GM23248 (cell line): ENCODE results near the gene DPP3. TPM values are rescaled to one million over a fixed set of nuclear protein-coding genes. Genes with fewer than 3 reads are reported as not detected.

Experiments used
- DNase-seq: peaks from one replicate; pipeline ENCODE4 v3.0.0-alpha.2; 2015
- H2AFZ ChIP-seq: fragments of 200-600 bp; sonication (generic); 2 replicates; pipeline ENCODE4 v1.6.1; 2016; ENCODE audit warnings: antibody characterized with exemption
- H3F3A ChIP-seq: fragments of 200-600 bp; sonication (generic); 2 replicates; pipeline ENCODE4 v1.6.1; 2016; ENCODE audit warnings: mild to moderate bottlenecking, antibody characterized with exemption, mixed run types; ENCODE audit not compliant: insufficient read depth
- H3K27ac ChIP-seq: fragments of 200-600 bp; sonication (generic); 2 replicates; pipeline ENCODE4 v1.5.1; 2016; ENCODE audit warnings: mild to moderate bottlenecking
- H3K27me3 ChIP-seq: fragments of 200-600 bp; sonication (generic); replicated peaks from 2 replicates; pipeline ENCODE4 v1.6.1; 2016; ENCODE audit warnings: mild to moderate bottlenecking; ENCODE audit not compliant: insufficient read depth
- H3K36me3 ChIP-seq: fragments of 200-600 bp; sonication (generic); 2 replicates; pipeline ENCODE4 v1.6.1; 2016; ENCODE audit warnings: low read depth, mild to moderate bottlenecking
- H3K4me1 ChIP-seq: fragments of 200-600 bp; sonication (generic); 2 replicates; pipeline ENCODE4 v1.6.1; 2016; ENCODE audit warnings: mild to moderate bottlenecking; ENCODE audit not compliant: insufficient read depth
- H3K4me2 ChIP-seq: fragments of 200-600 bp; sonication (generic); one replicate; pipeline ENCODE4 v1.6.1; 2016; ENCODE audit warnings: mild to moderate bottlenecking; ENCODE audit not compliant: unreplicated experiment
- H3K4me3 ChIP-seq: fragments of 200-600 bp; sonication (generic); 2 replicates; pipeline ENCODE4 v1.5.1; 2016; ENCODE audit warnings: mild to moderate bottlenecking
- H3K79me2 ChIP-seq: fragments of 200-600 bp; sonication (generic); 2 replicates; pipeline ENCODE4 v1.6.1; 2016; ENCODE audit warnings: mild to moderate bottlenecking; ENCODE audit not compliant: insufficient read depth
- H3K9ac ChIP-seq: fragments of 200-600 bp; sonication (generic); 2 replicates; pipeline ENCODE4 v1.6.1; 2016; ENCODE audit warnings: mild to moderate bottlenecking
- H3K9me2 ChIP-seq: fragments of 200-600 bp; sonication (generic); 2 replicates; pipeline ENCODE4 v1.6.1; 2016; ENCODE audit warnings: mixed run types, mild to moderate bottlenecking, moderate library complexity; ENCODE audit not compliant: insufficient read depth
- H3K9me3 ChIP-seq: fragments of 200-600 bp; sonication (generic); one replicate; pipeline ENCODE4 v1.6.1; 2017; ENCODE audit warnings: low read depth
- H4K20me1 ChIP-seq: fragments of 200-600 bp; sonication (generic); 2 replicates; pipeline ENCODE4 v1.6.0; 2016; ENCODE audit not compliant: insufficient read depth
- EZH2 ChIP-seq: fragments of 200-600 bp; sonication (generic); IDR thresholded peaks from 2 replicates; pipeline ENCODE4 v1.6.1; 2018; ENCODE audit warnings: antibody characterized with exemption, mild to moderate bottlenecking; ENCODE audit not compliant: insufficient read depth, poor library complexity, severe bottlenecking
- EZH2phosphoT487 ChIP-seq: fragments of 200-600 bp; sonication (generic); IDR thresholded peaks from 2 replicates; pipeline ENCODE4 v1.6.1; 2018; ENCODE audit warnings: antibody characterized with exemption, moderate library complexity, mild to moderate bottlenecking, low read depth; ENCODE audit not compliant: insufficient read depth
- WGBS, 2 experiments: methylation state at CpG; one replicate each; pipeline ENCODE4 v1.1.6; 2015 to 2017; ENCODE audit warnings: low lambda C conversion rate in 2 of 2, low coverage in 1 of 2; ENCODE audit errors: missing lambda C conversion rate in 2 of 2; 5-methylcytosine and 5-hydroxymethylcytosine counted together
- in situ Hi-C: fragments of 300-500 bp; cut with MboI; formaldehyde crosslinking; loops from 2 replicates; pipeline ENCODE4 v1.15.0; 2020
- polyA plus RNA-seq: library from polyadenylated mRNA; unstranded; fragments of >200 nt; fragmentation: Nextera tagmentation; extraction: Ambion mirVana; gene quantifications from 2 replicates; pipeline ENCODE4 v1.2.1, GENCODE V29; 2016
- total RNA-seq: library from RNA; depleted of rRNA; stranded (reverse); fragments of >200 nt; shearing (Covaris generic); gene quantifications from 2 replicates; pipeline ENCODE4 v1.2.3, GENCODE V29; 2014

Gene DPP3
- total and polyA plus RNA-seq, 2 experiments from 2014 or later, result 34.7 to 50.8 TPM

GRCh38 chr11:66493130-66493529, 12.9 kb downstream of the DPP3 start:
- in situ Hi-C loops, result no loop called here

GRCh38 chr11:66494458-66494857, 14.2 kb downstream of the DPP3 start:
- Histone ChIP-seq H3K36me3 (0 out of 2 replicates have a peak, but pooled peaks cover 4% of the 10 kb centered on the region), H3K27ac (no peak overlapping the region), H3K9me3 (no peaks in the 10 kb centered on the region), H3K79me2 (no peaks in the 10 kb centered on the region), H4K20me1 (no peaks in the 10 kb centered on the region), H3K4me3 (no peak overlapping the region), H3K27me3 (no peaks in the 10 kb centered on the region), H2AFZ (no peak overlapping the region), H3K9me2 (no peaks in the 10 kb centered on the region), H3K4me1 (no peaks in the 10 kb centered on the region), H3F3A (no peaks in the 10 kb centered on the region), H3K9ac (no peak overlapping the region), H3K4me2 (no peak overlapping the region)
- WGBS, 2 experiments, result 94 to 97% methylated on average over 7 of the region's 7 CpGs
- no peak for DNase-seq
- TF ChIP-seq EZH2 (no peak), EZH2phosphoT487 (no peak)
- in situ Hi-C loops, result no loop called here

More at GRCh38 chr11:66493130-66493529, 12.9 kb downstream of the DPP3 start:
- Histone ChIP-seq H3K9me3 (no peaks in the 10 kb centered on the region), H3K27ac (no peak overlapping the region), H3K36me3 (no peaks in the 10 kb centered on the region), H2AFZ (no peak overlapping the region), H3K4me3 (no peak overlapping the region), H3K9ac (no peak overlapping the region), H3K9me2 (no peaks in the 10 kb centered on the region), H3F3A (no peaks in the 10 kb centered on the region), H3K4me1 (no peaks in the 10 kb centered on the region), H4K20me1 (no peaks in the 10 kb centered on the region), H3K4me2 (no peak overlapping the region), H3K79me2 (no peaks in the 10 kb centered on the region), H3K27me3 (no peaks in the 10 kb centered on the region)
- 98 to 99% methylated on average over 10 of the region's 10 CpGs for WGBS, 2 experiments
- TF ChIP-seq EZH2phosphoT487 (no peak), EZH2 (no peak)
- no peak for DNase-seq

GRCh38 chr11:66494935-66495334, 14.7 kb downstream of the DPP3 start:
- Histone ChIP-seq H3K9me3 (no peaks in the 10 kb centered on the region), H3K9ac (no peak overlapping the region), H2AFZ (no peak overlapping the region), H3K4me2 (no peak overlapping the region), H4K20me1 (no peaks in the 10 kb centered on the region), H3F3A (no peaks in the 10 kb centered on the region), H3K27ac (no peak overlapping the region), H3K9me2 (no peaks in the 10 kb centered on the region), H3K36me3 (0 out of 2 replicates have a peak, but pooled peaks cover 4% of the 10 kb centered on the region), H3K27me3 (no peaks in the 10 kb centered on the region), H3K4me3 (no peak overlapping the region), H3K79me2 (no peaks in the 10 kb centered on the region), H3K4me1 (no peaks in the 10 kb centered on the region)
- DNase-seq, result no peak
- in situ Hi-C loops, result no loop called here
- 87 to 89% methylated on average over 14 of the region's 14 CpGs for WGBS, 2 experiments
- no peak for TF ChIP-seq EZH2phosphoT487
- TF ChIP-seq EZH2, result no peak

- Histone ChIP-seq H3K36me3 (0 out of 2 replicates have a peak, but pooled peaks cover 4% of the 10 kb centered on the region), H3K4me1 (no peaks in the 10 kb centered on the region), H4K20me1 (no peaks in the 10 kb centered on the region), H3F3A (no peaks in the 10 kb centered on the region), H3K27me3 (no peaks in the 10 kb centered on the region), H2AFZ (no peak overlapping the region), H3K4me2 (no peak overlapping the region), H3K4me3 (no peak overlapping the region), H3K79me2 (no peaks in the 10 kb centered on the region), H3K9me3 (no peaks in the 10 kb centered on the region), H3K27ac (no peak overlapping the region), H3K9me2 (no peaks in the 10 kb centered on the region), H3K9ac (no peak overlapping the region)
- in situ Hi-C loops, result no loop called here
- no peak for DNase-seq
- WGBS, 2 experiments, result 94 to 97% methylated on average over 10 to 17 of the region's 17 CpGs
- TF ChIP-seq EZH2 (no peak), EZH2phosphoT487 (no peak)
Measured at GRCh38 chr11:66495401-66495854, 15.2 kb downstream of the DPP3 start.

- WGBS, 2 experiments, result 93 to 95% methylated on average over 16 of the region's 16 CpGs
- H3K4me1 ChIP-seq, result no peaks in the 10 kb centered on the region
- no peaks in the 10 kb centered on the region for H3K27me3 ChIP-seq
Measured at GRCh38 chr11:66497206-66497605, 17.0 kb downstream of the DPP3 start.

More at GRCh38 chr11:66497206-66497605, 17.0 kb downstream of the DPP3 start:
- no peak overlapping the region for H3K27ac ChIP-seq
- H3F3A ChIP-seq, result no peaks in the 10 kb centered on the region
- DNase-seq, result no peak
- H4K20me1 ChIP-seq, result no peaks in the 10 kb centered on the region
- in situ Hi-C loops, result no loop called here
- H3K9me3 ChIP-seq, result no peaks in the 10 kb centered on the region
- H3K36me3 ChIP-seq, result 0 out of 2 replicates have a peak, but pooled peaks cover 4% of the 10 kb centered on the region
- no peaks in the 10 kb centered on the region for H3K79me2 ChIP-seq
- H2AFZ ChIP-seq, result no peak overlapping the region
- no peak overlapping the region for H3K9ac ChIP-seq
- TF ChIP-seq EZH2phosphoT487, result no peak
- TF ChIP-seq EZH2, result no peak
- H3K4me3 ChIP-seq, result no peak overlapping the region
- H3K4me2 ChIP-seq, result no peak overlapping the region
- H3K9me2 ChIP-seq, result no peaks in the 10 kb centered on the region
